Gastrocnemius medialis (tissue), 4 donors: ENCODE measurements around the gene NEK6. TPM values are rescaled to one million over a fixed set of nuclear protein-coding genes. Genes with fewer than 3 reads are reported as not detected.

Experiments
- total RNA-seq, 4 donors: library from RNA; depleted of rRNA; stranded (reverse); fragments of >200 nt; gene quantifications; one replicate each; pipeline versions ENCODE4 v1.1.0 to v1.2.3, GENCODE V29; 2016

The NEK6 gene
- total RNA-seq, 4 donors from 2014 or later: 2.3 to 10.1 (median 3.5) TPM

Other genes with a start within 250 kb of the NEK6 start
- gene LHX2, start 246.2 kb upstream of the NEK6 start, total RNA-seq: not detected
- gene PSMB7, start 157.5 kb downstream of the NEK6 start, total RNA-seq: 100 to 1,000 TPM; 265 to 438 (median 354) TPM
- not detected for gene ADGRD2, start 192.5 kb downstream of the NEK6 start, total RNA-seq
- not detected for gene NR5A1, start 249.4 kb downstream of the NEK6 start, total RNA-seq